GM12892 (cell line): ENCODE measurements around the gene SLC6A17.

Experiments
- POLR2A ChIP-seq: IDR thresholded peaks from 2 replicates; pipeline ENCODE4 v1.6.1; 2011; ENCODE audit warnings: low read depth, low read length, control low read depth
- POLR2AphosphoS5 ChIP-seq: IDR thresholded peaks from 2 replicates; pipeline ENCODE4 v1.6.1; 2011; ENCODE audit warnings: low read depth, low read length, control low read depth
- TAF1 ChIP-seq: IDR thresholded peaks from 2 replicates; pipeline ENCODE4 v1.6.1; 2011; ENCODE audit warnings: low read depth, mild to moderate bottlenecking, control low read depth, low read length, borderline replicate concordance

- TF ChIP-seq POLR2A = no peak
- TF ChIP-seq TAF1 = no peak
- TF ChIP-seq POLR2AphosphoS5 = no peak
Measured at GRCh38 chr1:110218137-110218536, 67.8 kb downstream of the SLC6A17 start.
